Stimulated activated CD8-positive, alpha-beta memory T cell treated with anti-CD3 and anti-CD28 coated beads, Interleukin-4, amount 100 ng/mL, for 48 hours (primary cell): Measurements from ENCODE around the gene KLF3.
"Not testable (repeated sequence)": the region's sequence is repeated elsewhere in the genome, so short reads cannot be mapped to it uniquely, and the experiment has no call there.

ENCODE experiments used
- DNase-seq: peaks from one replicate; pipeline ENCODE4 v3.0.0-alpha.2; 2020

KLF3 gene

GRCh38 chr4:38663801-38664705 is at the start of gene KLF3:
Gene KLF3 (plus strand): TSS chr4:38664199. CDS start chr4:38680626, 16,427 bp downstream.
- DNase-seq, result peak; percentile 81

- no peak for DNase-seq
These were observed 49.8 kb upstream of the KLF3 start for GRCh38 chr4:38614231-38614630.

GRCh38 chr4:38615847-38616246 is 48.2 kb upstream of the KLF3 start:
- no peak for DNase-seq

GRCh38 chr4:38618505-38618904 is 45.5 kb upstream of the KLF3 start:
- no peak for DNase-seq

GRCh38 chr4:38619316-38619715 is 44.7 kb upstream of the KLF3 start:
- DNase-seq, result no peak

GRCh38 chr4:38620065-38620464 is 43.9 kb upstream of the KLF3 start:
- no peak for DNase-seq

GRCh38 chr4:38620527-38621027 is 43.4 kb upstream of the KLF3 start:
- no peak for DNase-seq

- DNase-seq, result no peak
These were observed 42.8 kb upstream of the KLF3 start for GRCh38 chr4:38621028-38621684.

- DNase-seq, result no peak
These were observed 42.2 kb upstream of the KLF3 start for GRCh38 chr4:38621831-38622230.

- DNase-seq, result not testable (repeated sequence)
These were observed 41.7 kb upstream of the KLF3 start for GRCh38 chr4:38622340-38622739.

GRCh38 chr4:38623260-38623659 is 40.7 kb upstream of the KLF3 start:
- no peak for DNase-seq

- no peak for DNase-seq
These were observed 39.7 kb upstream of the KLF3 start for GRCh38 chr4:38624311-38624710.

GRCh38 chr4:38625508-38625907 is 38.5 kb upstream of the KLF3 start:
- no peak for DNase-seq

- not testable (repeated sequence) for DNase-seq
These were observed 37.0 kb upstream of the KLF3 start for GRCh38 chr4:38626901-38627444.

GRCh38 chr4:38630519-38630918 is 33.5 kb upstream of the KLF3 start:
- DNase-seq, result no peak

GRCh38 chr4:38634047-38634759 is 29.8 kb upstream of the KLF3 start:
- DNase-seq, result no peak

- no peak for DNase-seq
These were observed 24.8 kb upstream of the KLF3 start for GRCh38 chr4:38639242-38639641.

- DNase-seq, result no peak
These were observed 22.2 kb upstream of the KLF3 start for GRCh38 chr4:38641811-38642210.

GRCh38 chr4:38644201-38644600 is 19.8 kb upstream of the KLF3 start:
- DNase-seq, result no peak

- no peak for DNase-seq
These were observed 16.7 kb upstream of the KLF3 start for GRCh38 chr4:38647101-38647819.

GRCh38 chr4:38650133-38650532 is 13.9 kb upstream of the KLF3 start:
- no peak for DNase-seq

GRCh38 chr4:38654273-38654672 is 9.7 kb upstream of the KLF3 start:
- DNase-seq, result no peak
